A549 treated with AZD2906 at 1 μM for 4 hours (cell line): ENCODE measurements around the gene DNAH5. TPM values are rescaled to one million over a fixed set of nuclear protein-coding genes. Genes with fewer than 3 reads are reported as not detected.

Source experiments
- total RNA-seq: library from RNA; stranded (reverse); fragments of 200-300 nt; extraction: Qiagen RNA extraction; gene quantifications from 5 replicates; pipeline ENCODE4 v1.2.3, GENCODE V29; 2022

DNAH5 gene
- 1.5 to 2.5 TPM (median 1.9 TPM) in 5 replicates for total RNA-seq

DNA sequence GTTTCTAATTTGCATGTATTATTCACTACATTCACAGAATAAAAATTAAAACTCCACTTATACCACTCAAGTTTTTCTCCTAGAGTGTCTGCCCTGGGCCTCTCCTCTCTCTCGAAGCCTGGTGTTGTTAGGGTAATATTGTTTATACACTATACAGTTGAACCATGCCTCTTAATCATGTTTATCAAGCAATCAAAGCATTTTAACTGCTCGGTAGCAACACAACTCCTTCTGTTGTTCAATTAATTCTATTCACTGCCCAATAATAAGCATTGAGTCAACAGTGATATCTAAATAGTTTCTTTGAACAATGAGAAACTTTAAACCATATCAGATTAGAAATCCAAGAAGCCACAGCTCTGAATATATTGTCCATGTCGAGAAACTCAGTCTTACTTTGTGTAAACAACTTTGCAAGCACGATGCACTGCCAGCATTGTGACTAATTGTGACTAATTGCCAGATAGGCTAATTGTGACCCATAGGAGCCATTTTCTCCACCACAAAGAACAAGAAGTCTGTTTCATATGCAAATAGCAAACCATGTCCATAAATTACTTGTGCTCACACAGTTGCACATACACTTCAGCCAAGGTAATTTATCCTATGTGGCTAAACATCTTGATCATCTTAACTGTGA lies at the start of gene DNAH5:
DNAH5 (minus strand) TSS at position 129 of the 640 bp plus-strand sequence. CDS start 250 bp downstream, outside the sequence.

Other genes starting within 250 kb of the DNAH5 start
- 92.3 to 102 TPM (median 95.6 TPM) in 5 replicates for gene TRIO, start 198.7 kb upstream of the DNAH5 start, total RNA-seq